RWPE2 (cell line): ENCODE data around the gene MAST2.

Experiments used
- ATAC-seq: fragments of 200-7000 bp; cut with Tn5 transposase; 3 replicates; pipeline ENCODE4 v1.9.1; 2021; ENCODE audit warnings: low read depth
- DNase-seq: peaks from one replicate; pipeline ENCODE4 v3.0.0-alpha.2; 2020; ENCODE audit warnings: low spot score
- H3K27ac ChIP-seq: fragments of 450-650 bp; 2 replicates; pipeline ENCODE4 v1.5.1; 2017; ENCODE audit warnings: mild to moderate bottlenecking; ENCODE audit not compliant: poor library complexity, severe bottlenecking
- H3K27me3 ChIP-seq: fragments of 250-450 bp; sonication (Bioruptor Pico); 2 replicates; pipeline ENCODE4 v1.5.1; 2021; ENCODE audit warnings: mild to moderate bottlenecking, moderate library complexity; ENCODE audit not compliant: insufficient read depth, poor library complexity, severe bottlenecking
- H3K36me3 ChIP-seq: fragments of 250-450 bp; sonication (Bioruptor Pico); 2 replicates; pipeline ENCODE4 v1.5.1; 2020; ENCODE audit warnings: low read depth, mild to moderate bottlenecking, moderate library complexity
- H3K4me1 ChIP-seq: fragments of 250-450 bp; sonication (Bioruptor Pico); 2 replicates; pipeline ENCODE4 v1.5.1; 2021; ENCODE audit warnings: mild to moderate bottlenecking, moderate library complexity; ENCODE audit not compliant: insufficient read depth, poor library complexity, severe bottlenecking
- H3K4me3 ChIP-seq: fragments of 250-450 bp; sonication (Bioruptor Pico); 2 replicates; pipeline ENCODE4 v1.5.1; 2021; ENCODE audit warnings: mild to moderate bottlenecking, moderate library complexity; ENCODE audit not compliant: severe bottlenecking
- H3K9me3 ChIP-seq: fragments of 250-450 bp; sonication (Bioruptor Pico); 2 replicates; pipeline ENCODE4 v1.5.1; 2021; ENCODE audit warnings: mild to moderate bottlenecking, moderate library complexity; ENCODE audit not compliant: severe bottlenecking
- TF ChIP-seq, protein P1 (sequence below): fragments of 450-650 bp; IDR thresholded peaks from one replicate; pipeline ENCODE4 v1.5.1; 2017; ENCODE audit warnings: mild to moderate bottlenecking, moderate library complexity; ENCODE audit not compliant: poor library complexity, severe bottlenecking

The MAST2 gene

DNA sequence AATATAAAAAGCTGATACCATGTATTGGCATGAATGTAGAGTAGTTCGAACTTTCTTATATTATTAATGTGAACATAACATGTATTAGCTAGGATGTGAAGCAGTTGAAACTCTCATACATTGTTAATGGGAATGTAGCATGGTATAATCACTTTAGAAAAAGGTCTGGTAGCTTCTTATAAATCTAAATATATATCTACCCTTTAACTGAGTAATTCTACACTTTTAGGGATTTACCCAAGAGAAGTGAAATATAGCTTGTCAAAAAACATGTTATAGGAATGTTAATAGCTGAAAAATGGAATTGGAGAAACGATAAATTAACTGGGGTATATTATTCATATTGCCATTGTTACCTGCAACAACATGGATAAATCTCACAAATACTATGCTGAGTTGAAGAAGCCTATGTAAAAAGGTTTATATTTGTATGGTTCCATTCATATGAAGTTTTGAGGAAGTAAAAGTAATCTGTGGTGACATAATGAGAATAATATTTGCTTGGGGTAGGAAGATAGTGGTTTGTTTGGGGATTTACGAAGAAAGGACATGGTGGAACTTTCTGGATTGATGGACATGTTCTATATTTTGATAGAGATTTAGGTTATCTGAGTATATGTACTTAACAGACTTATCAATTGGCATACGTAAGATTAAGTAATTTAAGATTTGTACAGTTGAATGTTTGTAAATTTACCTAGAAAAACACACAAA, 76.6 kb downstream of the MAST2 start:
- Histone ChIP-seq H3K4me3 (no peak overlapping the region), H3K4me1 (no peaks in the 10 kb centered on the region), H3K36me3 (no peaks in the 10 kb centered on the region), H3K9me3 (no peaks in the 10 kb centered on the region), H3K27ac (no peak overlapping the region), H3K27me3 (no peaks in the 10 kb centered on the region)
- ATAC-seq (no peak), DNase-seq (no peak)
- TF ChIP-seq, protein P1, sequence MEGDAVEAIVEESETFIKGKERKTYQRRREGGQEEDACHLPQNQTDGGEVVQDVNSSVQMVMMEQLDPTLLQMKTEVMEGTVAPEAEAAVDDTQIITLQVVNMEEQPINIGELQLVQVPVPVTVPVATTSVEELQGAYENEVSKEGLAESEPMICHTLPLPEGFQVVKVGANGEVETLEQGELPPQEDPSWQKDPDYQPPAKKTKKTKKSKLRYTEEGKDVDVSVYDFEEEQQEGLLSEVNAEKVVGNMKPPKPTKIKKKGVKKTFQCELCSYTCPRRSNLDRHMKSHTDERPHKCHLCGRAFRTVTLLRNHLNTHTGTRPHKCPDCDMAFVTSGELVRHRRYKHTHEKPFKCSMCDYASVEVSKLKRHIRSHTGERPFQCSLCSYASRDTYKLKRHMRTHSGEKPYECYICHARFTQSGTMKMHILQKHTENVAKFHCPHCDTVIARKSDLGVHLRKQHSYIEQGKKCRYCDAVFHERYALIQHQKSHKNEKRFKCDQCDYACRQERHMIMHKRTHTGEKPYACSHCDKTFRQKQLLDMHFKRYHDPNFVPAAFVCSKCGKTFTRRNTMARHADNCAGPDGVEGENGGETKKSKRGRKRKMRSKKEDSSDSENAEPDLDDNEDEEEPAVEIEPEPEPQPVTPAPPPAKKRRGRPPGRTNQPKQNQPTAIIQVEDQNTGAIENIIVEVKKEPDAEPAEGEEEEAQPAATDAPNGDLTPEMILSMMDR, result no peak

DNA sequence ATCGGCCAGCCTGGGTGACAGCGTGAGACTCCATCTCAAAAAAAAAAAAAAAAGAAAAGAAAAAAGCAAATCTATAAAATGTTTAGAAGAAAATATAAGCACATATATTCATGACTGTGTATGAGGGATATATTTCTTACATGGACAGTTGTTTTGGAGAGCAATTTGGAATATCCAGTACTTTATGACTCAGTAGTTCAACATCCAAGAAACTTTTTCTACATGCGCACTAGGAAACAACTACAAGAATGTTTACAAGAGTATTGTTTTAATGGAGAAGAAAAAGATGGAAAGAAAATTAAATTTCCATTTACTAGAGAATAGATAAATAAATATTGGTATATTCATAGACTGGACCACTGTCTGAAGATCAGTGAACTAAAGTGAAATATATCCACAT, 77.5 kb downstream of the MAST2 start:
- no peak for DNase-seq
- Histone ChIP-seq H3K36me3 (no peaks in the 10 kb centered on the region), H3K4me3 (no peak overlapping the region), H3K27ac (no peak overlapping the region), H3K4me1 (no peaks in the 10 kb centered on the region), H3K27me3 (no peaks in the 10 kb centered on the region), H3K9me3 (no peaks in the 10 kb centered on the region)
- no peak for ATAC-seq
- TF ChIP-seq, protein P1, result no peak

DNA sequence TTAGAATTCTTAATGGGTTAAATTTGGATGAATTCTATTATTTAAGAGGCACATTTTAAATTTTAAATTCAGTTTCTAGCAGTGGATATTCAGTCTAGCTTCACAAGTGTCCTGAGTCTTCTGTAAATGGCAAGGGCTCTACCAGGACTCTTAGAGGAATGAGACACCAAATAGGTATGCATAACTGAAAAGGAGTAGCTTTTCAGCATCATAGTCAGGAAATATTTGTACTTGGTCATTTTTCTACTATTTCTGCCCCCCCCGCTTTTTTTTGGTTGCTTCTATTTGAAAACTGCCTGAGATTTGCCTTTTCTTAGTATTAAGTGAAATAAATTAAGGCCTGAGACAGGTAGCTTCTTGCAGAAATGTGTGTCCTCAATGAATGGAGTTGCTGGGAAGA, 80.2 kb downstream of the MAST2 start:
- Histone ChIP-seq H3K4me1 (no peaks in the 10 kb centered on the region), H3K4me3 (no peak overlapping the region), H3K27me3 (no peaks in the 10 kb centered on the region), H3K27ac (no peak overlapping the region), H3K9me3 (no peaks in the 10 kb centered on the region), H3K36me3 (no peaks in the 10 kb centered on the region)
- peak; percentile 51; the same call in 1 of the 3 replicates for ATAC-seq
- no peak for DNase-seq
- TF ChIP-seq, protein P1, result no peak

DNA sequence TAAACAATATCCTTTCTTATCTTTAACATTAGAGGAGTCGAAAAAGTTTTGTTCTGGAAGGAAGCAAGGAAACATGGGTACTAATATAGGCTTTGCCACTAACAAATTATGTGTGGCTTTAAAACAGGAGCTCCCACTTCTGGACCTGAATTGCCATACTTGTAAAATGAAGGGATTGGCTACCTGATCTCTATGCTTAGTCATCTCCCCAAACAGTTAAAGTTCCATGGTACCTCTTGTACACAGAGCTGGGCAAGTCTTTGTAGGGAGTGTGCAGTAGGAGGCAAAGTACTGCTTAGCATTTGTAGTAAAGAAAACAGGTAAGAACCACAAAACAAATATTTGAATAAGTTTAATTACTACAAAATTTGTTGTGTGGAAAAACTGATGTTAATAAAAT, 81.3 kb downstream of the MAST2 start:
- no peaks in the 10 kb centered on the region for H3K27me3 ChIP-seq
- ATAC-seq, result 0 out of 3 replicates have a peak, but pooled peaks have one; percentile 34
- H3K4me1 ChIP-seq, result no peaks in the 10 kb centered on the region
- H3K9me3 ChIP-seq, result no peaks in the 10 kb centered on the region
- H3K4me3 ChIP-seq, result no peak overlapping the region
- no peaks in the 10 kb centered on the region for H3K36me3 ChIP-seq
- no peak overlapping the region for H3K27ac ChIP-seq
- DNase-seq, result no peak
- TF ChIP-seq, protein P1, result no peak

DNA sequence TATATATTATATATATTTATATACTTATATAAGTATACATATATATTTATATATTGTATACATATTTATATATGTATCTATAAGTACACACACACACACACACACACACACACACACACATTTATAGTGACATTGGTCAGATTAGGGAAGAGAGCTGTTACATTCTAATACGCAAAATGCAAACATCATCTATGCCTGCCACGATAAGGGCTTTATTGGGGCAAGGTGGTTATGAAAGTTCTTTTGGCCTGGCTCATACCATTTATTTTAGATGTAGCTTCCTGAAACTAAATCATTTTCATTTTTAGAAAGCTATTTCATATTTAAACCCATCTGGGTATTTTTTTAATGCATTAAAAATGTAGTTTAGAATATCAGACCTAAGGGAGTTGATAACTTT, 82.8 kb downstream of the MAST2 start:
- TF ChIP-seq, protein P1, result no peak
- no peaks in the 10 kb centered on the region for H3K36me3 ChIP-seq
- no peak overlapping the region for H3K4me3 ChIP-seq
- no peaks in the 10 kb centered on the region for H3K4me1 ChIP-seq
- no peak for DNase-seq
- no peaks in the 10 kb centered on the region for H3K9me3 ChIP-seq
- ATAC-seq, result no peak
- no peaks in the 10 kb centered on the region for H3K27me3 ChIP-seq
- H3K27ac ChIP-seq, result no peak overlapping the region
